GM12878 (cell line): ENCODE results near the gene MAP1LC3B. TPM values are rescaled to one million over a fixed set of nuclear protein-coding genes. Genes with fewer than 3 reads are reported as not detected.

Experiments
- ATAC-seq: fragments of 200-7000 bp; cut with Tn5 transposase; 3 replicates; pipeline ENCODE4 v1.9.1; 2020; ENCODE audit warnings: mild to moderate bottlenecking, moderate library complexity
- BruUV-seq: library from RNA; stranded (reverse); fragments of 400-500 nt; replicated peaks from 2 replicates; lab custom pipeline; 2021; lab: Mats Ljungman, UMichigan
- CTCF ChIA-PET: fragments of 300-600 bp; sonication (Branson Sonifier 250); formaldehyde crosslinking; extraction: SDS; loops from one replicate; lab custom pipeline; 2021; ENCODE audit warnings: inconsistent platforms; lab: Yijun Ruan, JAX
- POLR2A ChIA-PET: fragments of 350-600 bp; formaldehyde crosslinking; extraction: SDS; loops from one replicate; lab custom pipeline; 2021; ENCODE audit warnings: inconsistent platforms; lab: Charles Lee
- RAD21 ChIA-PET: fragments of 300-600 bp; sonication (Branson Sonifier 250); formaldehyde crosslinking; loops from one replicate; lab custom pipeline; 2023; ENCODE audit warnings: antibody characterized with exemption; ENCODE audit not compliant: unreplicated experiment; lab: Charles Lee
- SMC1A ChIA-PET: fragments of 300-600 bp; sonication (Branson Sonifier 250); formaldehyde crosslinking; loops from one replicate; lab custom pipeline; 2023; ENCODE audit not compliant: unreplicated experiment, uncharacterized antibody; lab: Charles Lee
- DNase-seq: peaks from one replicate; pipeline ENCODE4 v3.0.0-alpha.2; 2011; ENCODE audit warnings: low read depth, low spot score
- FAIRE-seq: peaks from 3 replicates; lab custom pipeline; 2011; peaks lifted over from hg19 to GRCh38; lab: Jason Lieb, UNC
- H2AFZ ChIP-seq: 2 replicates; pipeline ENCODE4 v1.6.0; 2011; ENCODE audit warnings: low read depth, low read length, control low read depth; ENCODE audit not compliant: control insufficient read depth
- H3K27ac ChIP-seq: 2 replicates; pipeline ENCODE4 v1.5.1; 2011; ENCODE audit warnings: control low read depth; ENCODE audit not compliant: control insufficient read depth, insufficient read depth
- H3K27me3 ChIP-seq, 2 experiments: replicated peaks in 1 of 2; 2 replicates each; pipeline versions ENCODE4 v1.6.0 to v1.6.1; 2011; ENCODE audit warnings: low read length in 1 of 2; ENCODE audit not compliant: control insufficient read depth in 2 of 2, insufficient read depth in 2 of 2
- H3K36me3 ChIP-seq, 2 experiments: 2 replicates each; pipeline ENCODE4 v1.5.1; 2011; ENCODE audit warnings: low read length in 1 of 2; ENCODE audit not compliant: control insufficient read depth in 2 of 2, insufficient read depth in 2 of 2
- H3K4me1 ChIP-seq: 2 replicates; pipeline ENCODE4 v1.6.1; 2011; ENCODE audit warnings: mild to moderate bottlenecking, low read length, moderate library complexity, mixed read lengths; ENCODE audit not compliant: control insufficient read depth, insufficient read depth
- H3K4me2 ChIP-seq: 2 replicates; pipeline ENCODE4 v1.6.0; 2011; ENCODE audit warnings: control low read depth; ENCODE audit not compliant: control insufficient read depth, insufficient read depth
- H3K4me3 ChIP-seq: fragments of 200-600 bp; sonication (generic); 2 replicates; pipeline ENCODE4 v1.5.1; 2016
- H3K79me2 ChIP-seq: 2 replicates; pipeline ENCODE4 v1.6.0; 2011; ENCODE audit warnings: low read length; ENCODE audit not compliant: control insufficient read depth, insufficient read depth
- H3K9ac ChIP-seq: 2 replicates; pipeline ENCODE4 v1.8.0; 2011; ENCODE audit warnings: low read length, control low read depth, mixed read lengths; ENCODE audit not compliant: control insufficient read depth, insufficient read depth
- H3K9me3 ChIP-seq: replicated peaks from 3 replicates; pipeline ENCODE4 v1.5.1; 2011; ENCODE audit warnings: mild to moderate bottlenecking, low read length; ENCODE audit not compliant: control insufficient read depth, insufficient read depth
- H4K20me1 ChIP-seq: 2 replicates; pipeline ENCODE4 v1.6.0; 2011; ENCODE audit not compliant: control insufficient read depth, insufficient read depth
- BHLHE40 ChIP-seq, 2 experiments: fragments of 450-650 bp in 1 of 2; IDR thresholded peaks; 2 replicates each; pipeline ENCODE4 v1.6.1; 2011 to 2017; ENCODE audit warnings: low read depth in 2 of 2, borderline replicate concordance in 1 of 2, improper control_type of control experiment in 1 of 2, low read length in 1 of 2, mild to moderate bottlenecking in 1 of 2
- CEBPB ChIP-seq, 2 experiments: fragments of 150-350 bp in 1 of 2; IDR thresholded peaks; 2 replicates each; pipeline ENCODE4 v1.6.1; 2012 to 2014; ENCODE audit warnings: low read depth in 2 of 2, low read length in 2 of 2, borderline replicate concordance in 1 of 2, inconsistent platforms in 1 of 2
- CREM ChIP-seq: IDR thresholded peaks from 2 replicates; pipeline ENCODE4 v1.6.1; 2014; ENCODE audit warnings: antibody characterized with exemption, low read depth
- KAT2A ChIP-seq: conservative IDR thresholded peaks from 2 replicates; pipeline ENCODE4 v1.6.1; 2011; ENCODE audit warnings: low read depth, low read length; ENCODE audit not compliant: control insufficient read depth
- SMAD5 ChIP-seq: IDR thresholded peaks from 2 replicates; pipeline ENCODE4 v1.6.1; 2016; ENCODE audit warnings: antibody characterized with exemption, low read depth
- SPI1 ChIP-seq: IDR thresholded peaks from 2 replicates; pipeline ENCODE4 v1.6.1; 2011; ENCODE audit warnings: low read depth, mild to moderate bottlenecking, low read length, moderate library complexity, borderline replicate concordance; ENCODE audit not compliant: insufficient read depth
- WGBS: methylation state at CpG from one replicate; pipeline ENCODE4 v1.1.6; 2016; ENCODE audit warnings: low lambda C conversion rate; ENCODE audit not compliant: insufficient replicate concordance, insufficient coverage; ENCODE audit errors: missing lambda C conversion rate; 5-methylcytosine and 5-hydroxymethylcytosine counted together
- in situ Hi-C: fragments of 300-500 bp; cut with MboI; formaldehyde crosslinking; loops from 9 replicates; pipeline ENCODE4 v1.14.3; 2018; ENCODE audit warnings: mixed read lengths
- intact Hi-C: fragments of 100-400 bp; cut with micrococcal nuclease; formaldehyde crosslinking; loops from one replicate; pipeline ENCODE4 v1.14.2; 2022; ENCODE audit not compliant: unreplicated experiment
- polyA plus RNA-seq, 11 experiments: library from polyadenylated mRNA; depleted of rRNA in 4 of 11; unstranded in 6 of 11; stranded (reverse) in 5 of 11; fragments of >200 nt; fragmentation: Nextera tagmentation in 4 of 11; fragmentation: Illumina TruSeq in 1 of 11; extraction: Ambion mirVana in 4 of 11; extraction: Trizol in 1 of 11; gene quantifications; 1 replicate in 1 of 11; 2 replicates in 10 of 11; pipeline versions ENCODE4 v1.2.1 to v1.2.3, GENCODE V29; 2011 to 2016; ENCODE audit warnings: inconsistent platforms in 2 of 11, missing spikeins in 2 of 11, low read depth in 1 of 11
- total RNA-seq, 4 experiments: library from RNA; depleted of rRNA in 3 of 4; stranded (reverse); fragments of >200 nt in 3 of 4; fragmentation: Illumina TruSeq in 1 of 4; extraction: Trizol in 1 of 4; gene quantifications; 2 replicates each; pipeline versions ENCODE4 v1.2.1 to v1.2.3, GENCODE V29; 2013 to 2021
- TF ChIP-seq, protein P1 (sequence below): fragments of 450-650 bp; IDR thresholded peaks from 2 replicates; pipeline ENCODE4 v1.6.1; 2016; ENCODE audit warnings: mild to moderate bottlenecking, moderate library complexity, borderline replicate concordance
- TF ChIP-seq, protein P2 (sequence below): fragments of 450-650 bp; IDR thresholded peaks from 2 replicates; pipeline ENCODE4 v1.6.1; 2017; ENCODE audit warnings: mild to moderate bottlenecking, low read depth, inconsistent platforms; ENCODE audit not compliant: poor library complexity, severe bottlenecking
- TF ChIP-seq, protein P3 (sequence below): fragments of 450-650 bp; IDR thresholded peaks from 2 replicates; pipeline ENCODE4 v1.6.1; 2018; ENCODE audit warnings: mild to moderate bottlenecking, low read depth, moderate library complexity; ENCODE audit not compliant: partially characterized antibody
- TF ChIP-seq, protein P4 (sequence below): IDR thresholded peaks from 2 replicates; pipeline ENCODE4 v1.6.1; 2011; ENCODE audit warnings: borderline replicate concordance, low read depth, mild to moderate bottlenecking, moderate library complexity, low read length; ENCODE audit not compliant: insufficient read depth, poor library complexity, severe bottlenecking

The MAP1LC3B gene
- total and polyA plus RNA-seq, 10 of the 15 experiments (the other 5 are each of a cell fraction or from before 2014, with no cell fraction given), result 6.1 to 42.8 (median 13.7) TPM

DNA sequence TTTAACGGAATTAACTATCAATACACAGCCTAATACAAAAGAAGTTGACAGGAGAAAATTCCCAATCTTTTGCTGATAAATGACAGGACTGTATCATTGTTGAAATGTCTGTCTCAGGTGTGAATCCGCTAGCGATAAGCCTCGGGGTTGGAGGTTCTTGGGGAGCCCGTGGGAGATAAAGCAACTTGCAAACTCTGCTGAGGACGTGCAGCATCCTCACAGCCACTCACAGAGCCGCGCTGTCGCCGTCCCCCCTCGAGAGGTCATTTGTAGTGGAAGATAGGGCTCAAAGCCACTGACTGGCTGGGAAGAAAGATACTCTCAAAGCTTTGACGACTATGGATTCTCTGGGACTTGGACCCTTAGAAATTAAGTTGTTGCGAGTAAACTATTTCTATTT is 17.0 kb downstream of the MAP1LC3B start (continued):
- TF ChIP-seq, protein P1, sequence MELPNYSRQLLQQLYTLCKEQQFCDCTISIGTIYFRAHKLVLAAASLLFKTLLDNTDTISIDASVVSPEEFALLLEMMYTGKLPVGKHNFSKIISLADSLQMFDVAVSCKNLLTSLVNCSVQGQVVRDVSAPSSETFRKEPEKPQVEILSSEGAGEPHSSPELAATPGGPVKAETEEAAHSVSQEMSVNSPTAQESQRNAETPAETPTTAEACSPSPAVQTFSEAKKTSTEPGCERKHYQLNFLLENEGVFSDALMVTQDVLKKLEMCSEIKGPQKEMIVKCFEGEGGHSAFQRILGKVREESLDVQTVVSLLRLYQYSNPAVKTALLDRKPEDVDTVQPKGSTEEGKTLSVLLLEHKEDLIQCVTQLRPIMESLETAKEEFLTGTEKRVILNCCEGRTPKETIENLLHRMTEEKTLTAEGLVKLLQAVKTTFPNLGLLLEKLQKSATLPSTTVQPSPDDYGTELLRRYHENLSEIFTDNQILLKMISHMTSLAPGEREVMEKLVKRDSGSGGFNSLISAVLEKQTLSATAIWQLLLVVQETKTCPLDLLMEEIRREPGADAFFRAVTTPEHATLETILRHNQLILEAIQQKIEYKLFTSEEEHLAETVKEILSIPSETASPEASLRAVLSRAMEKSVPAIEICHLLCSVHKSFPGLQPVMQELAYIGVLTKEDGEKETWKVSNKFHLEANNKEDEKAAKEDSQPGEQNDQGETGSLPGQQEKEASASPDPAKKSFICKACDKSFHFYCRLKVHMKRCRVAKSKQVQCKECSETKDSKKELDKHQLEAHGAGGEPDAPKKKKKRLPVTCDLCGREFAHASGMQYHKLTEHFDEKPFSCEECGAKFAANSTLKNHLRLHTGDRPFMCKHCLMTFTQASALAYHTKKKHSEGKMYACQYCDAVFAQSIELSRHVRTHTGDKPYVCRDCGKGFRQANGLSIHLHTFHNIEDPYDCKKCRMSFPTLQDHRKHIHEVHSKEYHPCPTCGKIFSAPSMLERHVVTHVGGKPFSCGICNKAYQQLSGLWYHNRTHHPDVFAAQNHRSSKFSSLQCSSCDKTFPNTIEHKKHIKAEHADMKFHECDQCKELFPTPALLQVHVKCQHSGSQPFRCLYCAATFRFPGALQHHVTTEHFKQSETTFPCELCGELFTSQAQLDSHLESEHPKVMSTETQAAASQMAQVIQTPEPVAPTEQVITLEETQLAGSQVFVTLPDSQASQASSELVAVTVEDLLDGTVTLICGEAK, result no peak
- no peak for TF ChIP-seq SPI1
- TF ChIP-seq, all 136 proteins: peak for 0

DNA sequence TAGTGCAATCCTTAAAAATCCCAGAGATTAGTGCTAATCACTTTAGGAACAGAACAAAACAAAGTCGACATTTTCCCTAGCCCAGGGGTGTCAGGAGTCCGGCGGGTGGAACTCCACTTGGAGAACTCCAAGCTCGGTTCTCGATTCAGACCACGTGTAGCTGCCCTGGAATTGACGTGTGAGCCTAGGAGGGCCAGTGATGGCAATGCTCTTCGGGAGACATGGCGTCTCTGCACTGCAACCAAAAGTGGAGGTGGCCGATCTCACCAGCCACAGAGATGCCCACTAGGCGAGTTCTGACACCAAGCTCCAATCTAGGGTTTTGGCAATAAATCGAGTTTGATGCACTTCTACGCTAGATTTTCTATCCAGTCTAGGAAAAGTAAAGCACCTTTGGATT is 17.6 kb downstream of the MAP1LC3B start:
- in situ Hi-C loops (no loop called here), intact Hi-C loops (no loop called here)
- no peak overlapping the region for H3K4me3 ChIP-seq
- H3K36me3 ChIP-seq, result no peaks in the 10 kb centered on the region
- no peak overlapping the region for H3K27ac ChIP-seq
- FAIRE-seq (no peak), ATAC-seq (no peak), DNase-seq (no peak)
- H3K27me3 ChIP-seq, result peaks cover 0 to 5% of the 10 kb centered on the region in 2 experiments; a peak in 2 of 4 replicates
- POLR2A ChIA-PET, result no interaction called here
- H2AFZ ChIP-seq, result no peak overlapping the region
- H3K9me3 ChIP-seq, result no peaks in the 10 kb centered on the region; the same call in 2 of the 3 replicates
- BruUV-seq, result no TSS peak
- H3K79me2 ChIP-seq, result no peaks in the 10 kb centered on the region
- no peak overlapping the region for H3K4me2 ChIP-seq
- no peaks in the 10 kb centered on the region; the same call in none of the 2 replicates for H4K20me1 ChIP-seq
- WGBS, result 94% methylated on average over 13 of the region's 13 CpGs
- H3K9ac ChIP-seq, result no peak overlapping the region
- SMC1A ChIA-PET, result no interaction called here
- RAD21 ChIA-PET, result no interaction called here
- peaks cover 11% of the 10 kb centered on the region for H3K4me1 ChIP-seq
- CTCF ChIA-PET, result no interaction called here
- no peak for TF ChIP-seq CREM
- TF ChIP-seq, protein P2, sequence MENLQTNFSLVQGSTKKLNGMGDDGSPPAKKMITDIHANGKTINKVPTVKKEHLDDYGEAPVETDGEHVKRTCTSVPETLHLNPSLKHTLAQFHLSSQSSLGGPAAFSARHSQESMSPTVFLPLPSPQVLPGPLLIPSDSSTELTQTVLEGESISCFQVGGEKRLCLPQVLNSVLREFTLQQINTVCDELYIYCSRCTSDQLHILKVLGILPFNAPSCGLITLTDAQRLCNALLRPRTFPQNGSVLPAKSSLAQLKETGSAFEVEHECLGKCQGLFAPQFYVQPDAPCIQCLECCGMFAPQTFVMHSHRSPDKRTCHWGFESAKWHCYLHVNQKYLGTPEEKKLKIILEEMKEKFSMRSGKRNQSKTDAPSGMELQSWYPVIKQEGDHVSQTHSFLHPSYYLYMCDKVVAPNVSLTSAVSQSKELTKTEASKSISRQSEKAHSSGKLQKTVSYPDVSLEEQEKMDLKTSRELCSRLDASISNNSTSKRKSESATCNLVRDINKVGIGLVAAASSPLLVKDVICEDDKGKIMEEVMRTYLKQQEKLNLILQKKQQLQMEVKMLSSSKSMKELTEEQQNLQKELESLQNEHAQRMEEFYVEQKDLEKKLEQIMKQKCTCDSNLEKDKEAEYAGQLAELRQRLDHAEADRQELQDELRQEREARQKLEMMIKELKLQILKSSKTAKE, result no peak
- TF ChIP-seq, protein P3, sequence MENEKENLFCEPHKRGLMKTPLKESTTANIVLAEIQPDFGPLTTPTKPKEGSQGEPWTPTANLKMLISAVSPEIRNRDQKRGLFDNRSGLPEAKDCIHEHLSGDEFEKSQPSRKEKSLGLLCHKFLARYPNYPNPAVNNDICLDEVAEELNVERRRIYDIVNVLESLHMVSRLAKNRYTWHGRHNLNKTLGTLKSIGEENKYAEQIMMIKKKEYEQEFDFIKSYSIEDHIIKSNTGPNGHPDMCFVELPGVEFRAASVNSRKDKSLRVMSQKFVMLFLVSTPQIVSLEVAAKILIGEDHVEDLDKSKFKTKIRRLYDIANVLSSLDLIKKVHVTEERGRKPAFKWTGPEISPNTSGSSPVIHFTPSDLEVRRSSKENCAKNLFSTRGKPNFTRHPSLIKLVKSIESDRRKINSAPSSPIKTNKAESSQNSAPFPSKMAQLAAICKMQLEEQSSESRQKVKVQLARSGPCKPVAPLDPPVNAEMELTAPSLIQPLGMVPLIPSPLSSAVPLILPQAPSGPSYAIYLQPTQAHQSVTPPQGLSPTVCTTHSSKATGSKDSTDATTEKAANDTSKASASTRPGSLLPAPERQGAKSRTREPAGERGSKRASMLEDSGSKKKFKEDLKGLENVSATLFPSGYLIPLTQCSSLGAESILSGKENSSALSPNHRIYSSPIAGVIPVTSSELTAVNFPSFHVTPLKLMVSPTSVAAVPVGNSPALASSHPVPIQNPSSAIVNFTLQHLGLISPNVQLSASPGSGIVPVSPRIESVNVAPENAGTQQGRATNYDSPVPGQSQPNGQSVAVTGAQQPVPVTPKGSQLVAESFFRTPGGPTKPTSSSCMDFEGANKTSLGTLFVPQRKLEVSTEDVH, result no peak
- TF ChIP-seq BHLHE40 (IDR thresholded peaks at IDR 0.05; ENCODE audit: borderline replicate concordance in 1 of 2, low read depth in 2 of 2, low read length in 1 of 2), result no peak
- TF ChIP-seq CEBPB (IDR thresholded peaks at IDR 0.05; ENCODE audit: borderline replicate concordance in 1 of 2, low read depth in 2 of 2, low read length in 2 of 2), result no peak
- TF ChIP-seq, protein P4, sequence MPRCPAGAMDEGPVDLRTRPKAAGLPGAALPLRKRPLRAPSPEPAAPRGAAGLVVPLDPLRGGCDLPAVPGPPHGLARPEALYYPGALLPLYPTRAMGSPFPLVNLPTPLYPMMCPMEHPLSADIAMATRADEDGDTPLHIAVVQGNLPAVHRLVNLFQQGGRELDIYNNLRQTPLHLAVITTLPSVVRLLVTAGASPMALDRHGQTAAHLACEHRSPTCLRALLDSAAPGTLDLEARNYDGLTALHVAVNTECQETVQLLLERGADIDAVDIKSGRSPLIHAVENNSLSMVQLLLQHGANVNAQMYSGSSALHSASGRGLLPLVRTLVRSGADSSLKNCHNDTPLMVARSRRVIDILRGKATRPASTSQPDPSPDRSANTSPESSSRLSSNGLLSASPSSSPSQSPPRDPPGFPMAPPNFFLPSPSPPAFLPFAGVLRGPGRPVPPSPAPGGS, result no peak
- no peak for TF ChIP-seq KAT2A
- TF ChIP-seq SMAD5, result no peak
